ENCODE results near the gene FAM50A. TPM values are rescaled to one million over a fixed set of nuclear protein-coding genes. Genes with fewer than 3 reads are reported as not detected.
A peak's percentile ranks its signal among the peaks of the same experiment; 100 is the strongest.

Gene FAM50A
- total and polyA plus RNA-seq, 3 experiments from 2014 or later: 59.6 to 81.3 (median 79.5) TPM

- Mint-ChIP-seq H3K9me3 (no peaks in the 10 kb centered on the region), H3K4me3 (peak overlapping the region in 6 of 7 donors; percentile 26 to 73 (median 56)), H3K27me3 (peaks cover 0 to 9% of the 10 kb centered on the region in 2 donors), H3K36me3 (peaks cover 0 to 42% (median 0%) of the 10 kb centered on the region in 3 donors), H3K27ac (peak overlapping the region in 6 of 8 donors; percentile 52 to 91 (median 85)), H3K4me1 (peaks cover 14 to 49% (median 20%) of the 10 kb centered on the region in 3 donors)
- Histone ChIP-seq H3K36me3 (ENCODE audit: insufficient read depth, low read length) (no peaks in the 10 kb centered on the region), H3K9me3 (ENCODE audit: low read length) (no peaks in the 10 kb centered on the region), H3K27me3 (ENCODE audit: insufficient read depth, low read length, poor library complexity, severe bottlenecking) (no peaks in the 10 kb centered on the region), H3K27ac (ENCODE audit: low read depth, low read length) (no peak overlapping the region), H3K4me3 (ENCODE audit: low read length) (no peak overlapping the region), H3K4me1 (ENCODE audit: insufficient read depth, low read length) (peaks cover 32% of the 10 kb centered on the region)
- CTCF ChIA-PET: interaction anchor here (0.8 to 1.5 kb wide), 2 partner anchors 13 to 44 kb away, joined by 3 to 6 read pairs; partner anchors contain the start of gene RPL10
- DNase-seq: no peak
- POLR2A ChIA-PET: interaction anchor here (0.7 kb wide), 1 partner anchor 48 kb away, joined by 3 read pairs; the partner anchor contains the start of gene SLC10A3
Measured at GRCh38 chrX:154441984-154442707, 1.8 kb upstream of the FAM50A start.

GRCh38 chrX:154443479-154443910 lies 446 bp upstream of the FAM50A start:
- Mint-ChIP-seq H3K27me3 (peaks cover 0 to 2% of the 10 kb centered on the region in 2 donors), H3K4me3 (peak overlapping the region; percentile 64 to 85 (median 73)), H3K27ac (peak overlapping the region; percentile 66 to 94 (median 86)), H3K9me3 (no peaks in the 10 kb centered on the region), H3K36me3 (peaks cover 0 to 45% (median 0%) of the 10 kb centered on the region in 3 donors), H3K4me1 (peaks cover 8 to 41% (median 15%) of the 10 kb centered on the region in 3 donors)
- DNase-seq: no peak
- Histone ChIP-seq H3K4me3 (ENCODE audit: low read length) (no peak overlapping the region), H3K27me3 (ENCODE audit: insufficient read depth, low read length, poor library complexity, severe bottlenecking) (no peaks in the 10 kb centered on the region), H3K4me1 (ENCODE audit: insufficient read depth, low read length) (peaks cover 25% of the 10 kb centered on the region), H3K36me3 (ENCODE audit: insufficient read depth, low read length) (no peaks in the 10 kb centered on the region), H3K27ac (ENCODE audit: low read depth, low read length) (peak overlapping the region; percentile 24), H3K9me3 (ENCODE audit: low read length) (no peaks in the 10 kb centered on the region)
- ChIA-PET POLR2A (interaction anchor here (0.6 to 1.2 kb wide), 3 partner anchors 14 to 31 kb away, joined by 4 read pairs; no protein-coding TSS in a partner anchor), CTCF (no interaction called here)

- H3K4me3 Mint-ChIP-seq: peak overlapping the region in 5 of 7 donors; percentile 12 to 69 (median 47)
- ChIA-PET CTCF (interaction anchor here (1.5 kb wide), 1 partner anchor 17 kb away, joined by 4 read pairs; no protein-coding TSS in a partner anchor), POLR2A (no interaction called here)
- no peaks in the 10 kb centered on the region for H3K9me3 ChIP-seq (ENCODE audit: low read length)
- H3K36me3 Mint-ChIP-seq: peaks cover 0 to 45% (median 0%) of the 10 kb centered on the region in 3 donors
- peak overlapping the region; percentile 37 for H3K4me3 ChIP-seq (ENCODE audit: low read length)
- no peaks in the 10 kb centered on the region for H3K36me3 ChIP-seq (ENCODE audit: insufficient read depth, low read length)
- H3K27ac Mint-ChIP-seq: peak overlapping the region in 4 of 8 donors; percentile 21 to 66 (median 38)
- peaks cover 0 to 2% of the 10 kb centered on the region in 2 donors for H3K27me3 Mint-ChIP-seq
- peaks cover 8 to 37% (median 14%) of the 10 kb centered on the region in 3 donors for H3K4me1 Mint-ChIP-seq
- no peaks in the 10 kb centered on the region for H3K9me3 Mint-ChIP-seq
- peak overlapping the region; percentile 67 for H3K27ac ChIP-seq (ENCODE audit: low read depth, low read length)
- peaks cover 21% of the 10 kb centered on the region for H3K4me1 ChIP-seq (ENCODE audit: insufficient read depth, low read length)
- no peaks in the 10 kb centered on the region for H3K27me3 ChIP-seq (ENCODE audit: insufficient read depth, low read length, poor library complexity, severe bottlenecking)
- no peak for DNase-seq
Measured at GRCh38 chrX:154444755-154445246, 860 bp downstream of the FAM50A start.

DNA sequence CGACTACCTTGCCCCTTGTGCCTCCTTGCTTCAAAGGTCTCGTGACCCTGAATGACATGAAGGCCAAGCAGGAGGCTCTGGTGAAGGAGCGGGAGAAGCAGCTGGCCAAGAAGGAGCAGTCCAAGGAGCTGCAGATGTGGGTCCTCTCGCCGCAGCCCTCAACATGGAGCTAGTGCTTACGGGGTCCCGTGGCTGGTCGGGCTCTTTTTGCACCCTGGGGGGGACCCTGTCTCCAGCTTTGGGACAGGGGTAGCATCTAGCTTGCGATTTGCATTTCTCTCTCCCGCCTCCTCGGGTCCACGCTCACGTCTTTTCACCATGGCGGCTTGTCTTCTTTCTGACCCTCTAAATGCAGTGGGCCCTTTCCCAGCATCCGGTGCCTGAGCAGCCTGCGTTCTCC lies 1.8 kb downstream of the FAM50A start:
- Histone ChIP-seq H3K9me3 (ENCODE audit: low read length) (no peaks in the 10 kb centered on the region), H3K36me3 (ENCODE audit: insufficient read depth, low read length) (no peaks in the 10 kb centered on the region), H3K27ac (ENCODE audit: low read depth, low read length) (no peak overlapping the region), H3K4me1 (ENCODE audit: insufficient read depth, low read length) (peaks cover 21% of the 10 kb centered on the region), H3K27me3 (ENCODE audit: insufficient read depth, low read length, poor library complexity, severe bottlenecking) (no peaks in the 10 kb centered on the region), H3K4me3 (ENCODE audit: low read length) (no peak overlapping the region)
- DNase-seq: no peak
- Mint-ChIP-seq H3K27me3 (peaks cover 0 to 2% of the 10 kb centered on the region in 2 donors), H3K36me3 (peaks cover 0 to 43% (median 0%) of the 10 kb centered on the region in 3 donors), H3K27ac (peak overlapping the region in 2 of 8 donors; percentile 70 to 80), H3K4me1 (peaks cover 8 to 31% (median 11%) of the 10 kb centered on the region in 3 donors), H3K9me3 (no peaks in the 10 kb centered on the region), H3K4me3 (peak overlapping the region in 2 of 7 donors; percentile 17 to 65)
- ChIA-PET CTCF (interaction anchor here (1.1 to 1.5 kb wide), 2 partner anchors 18 to 48 kb away, joined by 3 to 4 read pairs; partner anchors contain the start of gene RPL10), POLR2A (no interaction called here)

DNA sequence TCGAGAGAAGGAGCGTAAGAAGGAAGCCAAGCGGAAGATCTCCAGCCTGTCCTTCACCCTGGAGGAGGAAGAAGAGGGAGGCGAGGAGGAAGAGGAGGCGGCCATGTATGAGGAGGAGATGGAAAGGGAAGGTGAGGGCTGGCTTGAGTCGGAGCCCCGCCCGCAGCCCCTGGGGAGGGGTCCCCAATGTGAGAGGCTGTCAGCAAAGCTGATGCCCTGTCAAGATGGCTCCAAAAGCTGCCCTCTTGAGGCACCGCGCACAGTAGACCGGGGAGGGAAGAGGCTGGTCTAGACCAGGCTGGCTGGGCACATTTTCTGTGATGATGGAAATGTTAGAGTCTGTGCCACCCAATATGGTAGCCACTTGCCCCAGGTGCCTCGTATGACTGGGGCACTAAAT lies 2.5 kb downstream of the FAM50A start:
- H3K36me3 ChIP-seq (ENCODE audit: insufficient read depth, low read length): no peaks in the 10 kb centered on the region
- peaks cover 6 to 27% (median 11%) of the 10 kb centered on the region in 3 donors for H3K4me1 Mint-ChIP-seq

DNA sequence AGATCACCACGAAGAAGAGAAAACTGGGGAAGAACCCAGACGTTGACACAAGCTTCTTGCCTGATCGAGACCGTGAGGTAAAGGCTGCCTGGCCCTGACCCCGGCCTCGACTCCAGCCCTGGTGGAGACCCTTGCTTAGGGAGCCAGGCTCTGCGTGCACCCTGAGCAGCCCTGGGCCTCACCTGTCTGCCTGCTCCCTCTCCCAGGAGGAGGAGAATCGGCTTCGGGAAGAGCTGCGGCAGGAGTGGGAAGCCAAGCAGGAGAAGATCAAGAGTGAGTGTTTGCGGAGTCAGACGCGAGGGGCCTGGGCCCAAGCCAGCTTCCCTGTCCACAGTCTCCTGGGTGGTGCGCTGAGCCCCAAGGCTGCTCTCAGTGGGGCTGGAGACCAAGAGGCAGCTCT lies 4.5 kb downstream of the FAM50A start:
- Histone ChIP-seq H3K36me3 (ENCODE audit: insufficient read depth, low read length) (no peaks in the 10 kb centered on the region), H3K27me3 (ENCODE audit: insufficient read depth, low read length, poor library complexity, severe bottlenecking) (no peaks in the 10 kb centered on the region), H3K4me1 (ENCODE audit: insufficient read depth, low read length) (peaks cover 12% of the 10 kb centered on the region), H3K9me3 (ENCODE audit: low read length) (no peaks in the 10 kb centered on the region), H3K4me3 (ENCODE audit: low read length) (no peak overlapping the region), H3K27ac (ENCODE audit: low read depth, low read length) (no peak overlapping the region)
- DNase-seq: no peak
- H3K4me1 Mint-ChIP-seq: peaks cover 0 to 14% (median 5%) of the 10 kb centered on the region in 3 donors
- H3K27ac Mint-ChIP-seq: no peak overlapping the region
- no peaks in the 10 kb centered on the region for H3K9me3 Mint-ChIP-seq
- peaks cover 0 to 4% of the 10 kb centered on the region in 2 donors for H3K27me3 Mint-ChIP-seq
- peaks cover 0 to 39% (median 0%) of the 10 kb centered on the region in 3 donors for H3K36me3 Mint-ChIP-seq
- H3K4me3 Mint-ChIP-seq: no peak overlapping the region
- CTCF ChIA-PET: no interaction called here
- POLR2A ChIA-PET: no interaction called here

More for the DNA sequence above, 2.5 kb downstream of the FAM50A start:
- Histone ChIP-seq H3K4me3 (ENCODE audit: low read length) (no peak overlapping the region), H3K27ac (ENCODE audit: low read depth, low read length) (no peak overlapping the region), H3K9me3 (ENCODE audit: low read length) (no peaks in the 10 kb centered on the region), H3K27me3 (ENCODE audit: insufficient read depth, low read length, poor library complexity, severe bottlenecking) (no peaks in the 10 kb centered on the region), H3K4me1 (ENCODE audit: insufficient read depth, low read length) (peaks cover 20% of the 10 kb centered on the region)
- ChIA-PET POLR2A (no interaction called here), CTCF (interaction anchor here (1.1 kb wide), 1 partner anchor 48 kb away, joined by 3 read pairs; the partner anchor contains the start of gene RPL10)
- Mint-ChIP-seq H3K4me3 (peak overlapping the region in 1 of 7 donors; percentile 65), H3K27ac (peak overlapping the region in 4 of 8 donors; percentile 34 to 80 (median 58)), H3K9me3 (no peaks in the 10 kb centered on the region), H3K36me3 (peaks cover 0 to 41% (median 0%) of the 10 kb centered on the region in 3 donors), H3K27me3 (peaks cover 0 to 2% of the 10 kb centered on the region in 2 donors)
- no peak for DNase-seq

- Histone ChIP-seq H3K4me3 (ENCODE audit: low read length) (no peak overlapping the region), H3K9me3 (ENCODE audit: low read length) (no peaks in the 10 kb centered on the region), H3K4me1 (ENCODE audit: insufficient read depth, low read length) (peaks cover 8% of the 10 kb centered on the region), H3K27me3 (ENCODE audit: insufficient read depth, low read length, poor library complexity, severe bottlenecking) (no peaks in the 10 kb centered on the region), H3K27ac (ENCODE audit: low read depth, low read length) (no peak overlapping the region), H3K36me3 (ENCODE audit: insufficient read depth, low read length) (no peaks in the 10 kb centered on the region)
- Mint-ChIP-seq H3K9me3 (no peaks in the 10 kb centered on the region), H3K27me3 (peaks cover 0 to 6% of the 10 kb centered on the region in 2 donors), H3K27ac (no peak overlapping the region), H3K4me3 (no peak overlapping the region), H3K36me3 (peaks cover 0 to 39% (median 0%) of the 10 kb centered on the region in 3 donors), H3K4me1 (peaks cover 0 to 12% (median 5%) of the 10 kb centered on the region in 3 donors)
- no peak for DNase-seq
- POLR2A ChIA-PET: no interaction called here
- CTCF ChIA-PET: no interaction called here
Measured at GRCh38 chrX:154449618-154450017, 5.7 kb downstream of the FAM50A start.

DNA sequence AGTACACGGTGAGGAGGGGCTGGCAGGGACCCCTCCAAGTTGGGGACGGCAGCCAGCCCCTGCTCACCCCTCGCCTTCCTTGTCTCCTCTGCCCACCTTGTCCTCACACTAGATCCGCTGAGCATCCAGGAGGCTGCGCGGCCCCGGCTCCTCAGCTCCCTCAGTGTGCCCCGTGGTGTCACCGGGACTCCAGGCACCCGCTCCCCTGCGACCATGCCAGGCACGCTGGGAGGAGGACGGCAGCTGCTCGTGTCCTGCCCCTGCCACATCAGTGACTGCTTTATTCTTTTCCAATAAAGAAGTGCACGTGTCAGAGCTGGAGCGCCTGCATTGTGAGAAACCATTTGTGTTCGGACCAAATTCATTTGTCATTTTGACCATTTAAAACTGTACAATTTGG lies 6.4 kb downstream of the FAM50A start:
- Histone ChIP-seq H3K27me3 (ENCODE audit: insufficient read depth, low read length, poor library complexity, severe bottlenecking) (no peaks in the 10 kb centered on the region), H3K4me1 (ENCODE audit: insufficient read depth, low read length) (peaks cover under 1% of the 10 kb centered on the region), H3K4me3 (ENCODE audit: low read length) (no peak overlapping the region), H3K36me3 (ENCODE audit: insufficient read depth, low read length) (no peaks in the 10 kb centered on the region), H3K27ac (ENCODE audit: low read depth, low read length) (no peak overlapping the region), H3K9me3 (ENCODE audit: low read length) (no peaks in the 10 kb centered on the region)
- Mint-ChIP-seq H3K4me3 (no peak overlapping the region), H3K27ac (no peak overlapping the region), H3K27me3 (peaks cover 0 to 6% of the 10 kb centered on the region in 2 donors), H3K36me3 (peaks cover 0 to 39% (median 0%) of the 10 kb centered on the region in 3 donors), H3K9me3 (no peaks in the 10 kb centered on the region), H3K4me1 (peaks cover 0 to 8% (median 4%) of the 10 kb centered on the region in 3 donors)
- CTCF ChIA-PET: no interaction called here
- POLR2A ChIA-PET: no interaction called here
- DNase-seq: no peak
